D341Med (cell line): Measurements from ENCODE around the gene ZDHHC24.

ENCODE experiments used
- DNase-seq: peaks from one replicate; pipeline ENCODE4 v3.0.0; 2012; ENCODE audit warnings: low spot score

ZDHHC24 gene

GRCh38 chr11:66494935-66495334 lies 50.9 kb downstream of the ZDHHC24 start:
- no peak for DNase-seq

GRCh38 chr11:66494458-66494857 lies 51.4 kb downstream of the ZDHHC24 start:
- DNase-seq, result no peak

GRCh38 chr11:66493130-66493529 lies 52.7 kb downstream of the ZDHHC24 start:
- no peak for DNase-seq

- peak; percentile 85 for DNase-seq
Observed at GRCh38 chr11:66492161-66492865, 53.5 kb downstream of the ZDHHC24 start.

- DNase-seq, result peak; percentile 57
Observed at GRCh38 chr11:66491315-66491935, 54.4 kb downstream of the ZDHHC24 start.

GRCh38 chr11:66489636-66490035 lies 56.2 kb downstream of the ZDHHC24 start:
- no peak for DNase-seq

GRCh38 chr11:66488957-66489356 lies 56.9 kb downstream of the ZDHHC24 start:
- no peak for DNase-seq

- DNase-seq, result no peak
Observed at GRCh38 chr11:66484806-66485380, 61.0 kb downstream of the ZDHHC24 start.

GRCh38 chr11:66480117-66480938 lies 65.5 kb downstream of the ZDHHC24 start, which contains the start of gene DPP3:
Gene DPP3, plus strand, starts transcription at chr11:66480434. Its CDS starts 1,767 bp downstream, at chr11:66482201.
- DNase-seq, result peak; percentile 99

GRCh38 chr11:66479394-66480116 lies 66.3 kb downstream of the ZDHHC24 start:
- DNase-seq, result no peak

- DNase-seq, result peak; percentile 64
Observed at GRCh38 chr11:66478729-66479393, 67.0 kb downstream of the ZDHHC24 start.

- DNase-seq, result no peak
Observed at GRCh38 chr11:66477263-66478201, 68.3 kb downstream of the ZDHHC24 start.

GRCh38 chr11:66476841-66477251 lies 69.0 kb downstream of the ZDHHC24 start:
- no peak for DNase-seq

GRCh38 chr11:66476173-66476840 lies 69.5 kb downstream of the ZDHHC24 start:
- no peak for DNase-seq

GRCh38 chr11:66475349-66476172 lies 70.3 kb downstream of the ZDHHC24 start:
- DNase-seq, result no peak

GRCh38 chr11:66473608-66474515 lies 72.0 kb downstream of the ZDHHC24 start:
- DNase-seq, result no peak

- DNase-seq, result no peak
Observed at GRCh38 chr11:66473167-66473566, 72.7 kb downstream of the ZDHHC24 start.
